OCI-LY7 (cell line): Measurements from ENCODE around the gene OR2W3.

Experiments used
- EZH2phosphoT487 ChIP-seq: fragments of 200-600 bp; sonication (generic); IDR thresholded peaks from 2 replicates; pipeline ENCODE4 v1.6.1; 2018; ENCODE audit warnings: low read depth, borderline replicate concordance, mild to moderate bottlenecking, mixed run types, antibody characterized with exemption, low read length, moderate library complexity, mixed read lengths
- TF ChIP-seq, protein P1 (sequence below): fragments of 200-600 bp; sonication (generic); conservative IDR thresholded peaks from 2 replicates; pipeline ENCODE4 v1.5.1; 2014; ENCODE audit warnings: mild to moderate bottlenecking, antibody characterized with exemption, low read length, moderate library complexity, mixed read lengths

DNA sequence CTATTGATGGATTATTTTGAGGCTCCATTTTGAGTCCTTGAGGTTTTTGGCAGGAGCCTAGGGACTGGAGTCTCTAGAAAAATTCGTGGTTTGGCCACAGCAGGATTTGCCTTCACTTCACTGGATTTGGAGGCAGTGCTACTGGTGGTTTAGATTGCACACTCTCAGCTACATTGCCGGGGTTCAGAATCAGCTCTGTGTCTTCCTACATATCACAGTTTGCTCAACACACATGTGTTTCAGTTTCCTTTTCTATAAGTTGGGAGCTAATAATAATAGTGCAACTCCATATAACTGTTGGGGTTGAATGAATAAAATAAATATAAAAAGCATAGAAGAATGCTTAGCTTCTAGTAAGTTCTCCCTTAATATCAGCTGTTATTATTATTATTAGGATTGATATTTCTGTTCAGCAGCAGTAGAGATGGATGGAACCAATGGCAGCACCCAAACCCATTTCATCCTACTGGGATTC lies at the start of gene OR2W3:
- TF ChIP-seq, protein P1, sequence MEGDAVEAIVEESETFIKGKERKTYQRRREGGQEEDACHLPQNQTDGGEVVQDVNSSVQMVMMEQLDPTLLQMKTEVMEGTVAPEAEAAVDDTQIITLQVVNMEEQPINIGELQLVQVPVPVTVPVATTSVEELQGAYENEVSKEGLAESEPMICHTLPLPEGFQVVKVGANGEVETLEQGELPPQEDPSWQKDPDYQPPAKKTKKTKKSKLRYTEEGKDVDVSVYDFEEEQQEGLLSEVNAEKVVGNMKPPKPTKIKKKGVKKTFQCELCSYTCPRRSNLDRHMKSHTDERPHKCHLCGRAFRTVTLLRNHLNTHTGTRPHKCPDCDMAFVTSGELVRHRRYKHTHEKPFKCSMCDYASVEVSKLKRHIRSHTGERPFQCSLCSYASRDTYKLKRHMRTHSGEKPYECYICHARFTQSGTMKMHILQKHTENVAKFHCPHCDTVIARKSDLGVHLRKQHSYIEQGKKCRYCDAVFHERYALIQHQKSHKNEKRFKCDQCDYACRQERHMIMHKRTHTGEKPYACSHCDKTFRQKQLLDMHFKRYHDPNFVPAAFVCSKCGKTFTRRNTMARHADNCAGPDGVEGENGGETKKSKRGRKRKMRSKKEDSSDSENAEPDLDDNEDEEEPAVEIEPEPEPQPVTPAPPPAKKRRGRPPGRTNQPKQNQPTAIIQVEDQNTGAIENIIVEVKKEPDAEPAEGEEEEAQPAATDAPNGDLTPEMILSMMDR, result no peak
- no peak for TF ChIP-seq EZH2phosphoT487
